ENCODE results near the gene ARF1.

DNA sequence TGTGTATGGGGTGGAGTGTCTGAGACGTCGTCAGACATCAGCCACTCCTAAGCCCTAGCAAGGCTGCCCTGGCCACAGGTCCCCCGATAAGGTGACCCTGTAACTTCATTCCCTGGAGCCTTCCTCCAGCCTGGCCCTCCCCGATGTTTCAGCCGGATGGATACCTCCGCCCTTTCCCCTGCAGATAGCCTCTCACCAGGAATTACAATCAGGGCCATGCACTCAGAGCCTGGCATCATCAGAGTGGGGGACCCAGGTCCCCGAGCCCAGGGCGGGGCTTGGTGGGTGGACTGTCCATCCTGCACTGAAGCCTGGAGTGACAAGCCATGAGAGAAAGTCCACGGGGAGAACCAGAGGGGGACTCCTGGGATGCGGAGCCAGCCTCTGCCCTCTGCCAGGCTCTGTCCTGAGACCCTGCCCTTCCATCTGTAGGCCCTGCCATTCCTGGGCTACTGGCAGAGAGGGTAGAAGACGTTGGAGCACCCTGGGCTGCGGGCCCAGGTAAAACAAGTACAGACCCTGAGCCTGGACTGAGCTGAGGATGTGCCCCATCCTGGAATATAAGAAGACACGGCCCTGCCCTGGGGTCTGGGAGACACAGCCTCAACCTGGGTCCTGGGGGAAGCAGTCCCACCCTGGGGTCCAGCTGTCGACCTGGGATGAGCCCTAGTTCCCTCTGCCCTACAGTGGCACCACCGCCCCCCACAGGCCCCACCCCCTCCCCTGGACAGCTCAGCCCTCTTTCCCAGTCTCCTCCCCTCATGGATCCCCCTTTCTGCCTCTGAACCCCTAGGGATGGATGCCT, 16.8 kb upstream of the ARF1 start:
- TF ChIP-seq, protein P1, sequence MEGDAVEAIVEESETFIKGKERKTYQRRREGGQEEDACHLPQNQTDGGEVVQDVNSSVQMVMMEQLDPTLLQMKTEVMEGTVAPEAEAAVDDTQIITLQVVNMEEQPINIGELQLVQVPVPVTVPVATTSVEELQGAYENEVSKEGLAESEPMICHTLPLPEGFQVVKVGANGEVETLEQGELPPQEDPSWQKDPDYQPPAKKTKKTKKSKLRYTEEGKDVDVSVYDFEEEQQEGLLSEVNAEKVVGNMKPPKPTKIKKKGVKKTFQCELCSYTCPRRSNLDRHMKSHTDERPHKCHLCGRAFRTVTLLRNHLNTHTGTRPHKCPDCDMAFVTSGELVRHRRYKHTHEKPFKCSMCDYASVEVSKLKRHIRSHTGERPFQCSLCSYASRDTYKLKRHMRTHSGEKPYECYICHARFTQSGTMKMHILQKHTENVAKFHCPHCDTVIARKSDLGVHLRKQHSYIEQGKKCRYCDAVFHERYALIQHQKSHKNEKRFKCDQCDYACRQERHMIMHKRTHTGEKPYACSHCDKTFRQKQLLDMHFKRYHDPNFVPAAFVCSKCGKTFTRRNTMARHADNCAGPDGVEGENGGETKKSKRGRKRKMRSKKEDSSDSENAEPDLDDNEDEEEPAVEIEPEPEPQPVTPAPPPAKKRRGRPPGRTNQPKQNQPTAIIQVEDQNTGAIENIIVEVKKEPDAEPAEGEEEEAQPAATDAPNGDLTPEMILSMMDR (IDR thresholded peaks at IDR 0.05) = no peak
- TF ChIP-seq POLR2A (IDR thresholded peaks at IDR 0.05) (no peak), POLR2AphosphoS5 (IDR thresholded peaks at IDR 0.05) (no peak)
